ENCODE measurements around the gene FBF1.
"Not testable (repeated sequence)": the region's sequence is repeated elsewhere in the genome, so short reads cannot be mapped to it uniquely, and the experiment has no call there.

The FBF1 gene

DNA sequence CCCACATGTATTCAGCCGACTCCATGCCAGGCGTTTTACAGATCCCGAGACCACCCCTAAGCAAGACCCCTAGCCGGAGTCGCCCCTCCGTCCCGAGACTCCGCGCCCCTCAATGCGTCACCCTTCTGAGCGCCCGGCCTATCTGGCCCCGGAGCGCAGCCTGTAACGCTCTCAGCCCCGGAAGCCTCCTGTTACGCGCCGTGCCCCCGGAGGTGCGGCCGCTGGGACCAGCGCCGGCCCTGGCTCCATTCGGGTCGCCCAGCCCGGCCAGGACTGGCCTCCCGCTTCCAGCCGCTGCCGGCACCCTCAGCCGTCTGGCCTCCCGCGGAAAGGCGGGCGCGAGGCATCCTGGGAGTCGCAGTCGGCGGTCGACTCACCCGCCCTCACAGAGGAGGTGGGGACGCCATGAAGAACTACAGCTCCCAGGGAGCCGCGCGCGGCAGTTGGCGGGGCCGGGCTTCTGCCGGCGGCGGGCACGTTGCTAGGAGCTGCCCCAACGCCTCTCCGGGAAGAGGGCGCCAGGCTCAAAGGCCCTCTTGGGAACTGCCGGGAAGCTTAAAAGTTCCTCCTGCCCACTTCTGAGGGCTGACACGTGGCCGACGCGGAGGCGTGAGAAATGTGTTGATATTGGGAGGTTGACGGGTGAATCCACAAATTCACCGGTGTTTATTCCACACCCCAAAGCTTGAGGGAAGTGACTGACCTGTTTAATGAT is at the start of gene FBF1:
Gene FBF1, minus strand, starts transcription at position 316 of the 715 bp plus-strand sequence. CDS start 2,893 bp downstream, outside the sequence.
- DNase-seq: peak; percentile 88

- no peak for DNase-seq
These were observed 46.2 kb upstream of the FBF1 start for GRCh38 chr17:75987041-75987440.

DNA sequence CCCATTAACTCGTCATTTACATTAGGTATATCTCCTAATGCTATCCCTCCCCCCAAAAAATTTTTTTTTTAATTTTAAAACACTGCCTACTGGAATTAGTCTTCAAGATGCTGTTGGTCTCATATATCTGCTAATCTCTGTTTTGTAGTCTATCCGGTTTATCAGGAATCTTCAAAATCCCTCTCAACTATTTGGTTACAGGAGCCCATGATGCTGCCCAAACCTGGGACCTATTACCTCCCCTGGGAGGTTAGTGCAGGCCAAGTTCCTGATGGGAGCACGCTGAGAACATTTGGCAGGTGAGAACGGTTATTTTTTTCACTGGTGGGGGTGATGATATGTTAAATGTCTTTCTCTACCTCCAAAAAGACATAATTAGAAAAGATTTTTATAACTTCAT is 45.1 kb upstream of the FBF1 start:
- no peak for DNase-seq

- DNase-seq: no peak
These were observed 42.8 kb upstream of the FBF1 start for GRCh38 chr17:75983501-75984181.

- DNase-seq: no peak
These were observed 40.3 kb upstream of the FBF1 start for GRCh38 chr17:75981019-75981615.

- no peak for DNase-seq
These were observed 39.6 kb upstream of the FBF1 start for GRCh38 chr17:75980188-75981018.

- no peak for DNase-seq
These were observed 38.9 kb upstream of the FBF1 start for GRCh38 chr17:75979705-75980187.

- DNase-seq: peak; percentile 97
These were observed 38.3 kb upstream of the FBF1 start, which contains the start of the genes ACOX1 and TEN1 for GRCh38 chr17:75978938-75979704. Gene ACOX1 (minus strand): TSS chr17:75979166. CDS start chr17:75979073, 93 bp downstream. Gene TEN1 (plus strand): TSS chr17:75979240. CDS start chr17:75986193, 6,953 bp downstream.

GRCh38 chr17:75976175-75976848 is 35.5 kb upstream of the FBF1 start:
- DNase-seq: no peak

DNA sequence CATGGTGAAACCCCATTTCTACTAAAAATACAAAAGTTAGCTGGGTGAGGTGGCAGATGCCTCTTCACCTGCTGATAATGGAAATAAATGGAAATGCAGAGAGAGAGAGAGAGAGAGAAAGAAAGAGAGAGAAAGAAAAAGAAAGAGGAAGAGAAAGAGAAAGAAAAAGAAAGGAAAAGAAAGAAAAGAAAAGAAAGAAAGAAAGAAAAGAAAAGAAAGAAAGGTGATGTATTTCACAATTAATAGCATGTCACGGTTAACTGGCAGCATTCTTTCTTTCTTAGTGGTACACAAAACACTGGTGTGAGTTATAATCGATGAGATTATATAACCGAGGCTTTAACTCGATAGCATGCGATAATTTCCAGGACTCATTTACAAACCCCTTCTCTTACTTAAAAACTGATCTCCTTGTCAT is 34.9 kb upstream of the FBF1 start:
- DNase-seq: no peak

DNA sequence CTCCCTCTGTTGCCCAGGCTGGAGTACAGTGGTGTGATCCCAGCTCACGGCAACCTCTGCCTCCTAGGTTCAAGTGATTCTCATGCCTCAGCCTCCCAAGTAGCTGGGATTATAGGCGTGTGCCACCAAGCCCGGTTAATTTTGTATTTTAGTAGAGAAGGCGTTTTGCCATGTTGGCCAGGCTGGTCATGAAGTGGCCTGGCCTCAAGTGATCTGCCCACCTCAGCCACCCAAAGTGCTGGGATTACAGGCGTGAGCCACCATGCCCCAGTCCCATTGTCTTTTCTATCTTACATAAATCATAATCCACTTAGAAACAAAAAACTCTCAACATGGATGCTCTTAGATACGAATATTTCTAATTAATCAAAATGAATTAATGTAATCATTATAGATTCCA is 34.3 kb upstream of the FBF1 start:
- DNase-seq: not testable (repeated sequence)

DNA sequence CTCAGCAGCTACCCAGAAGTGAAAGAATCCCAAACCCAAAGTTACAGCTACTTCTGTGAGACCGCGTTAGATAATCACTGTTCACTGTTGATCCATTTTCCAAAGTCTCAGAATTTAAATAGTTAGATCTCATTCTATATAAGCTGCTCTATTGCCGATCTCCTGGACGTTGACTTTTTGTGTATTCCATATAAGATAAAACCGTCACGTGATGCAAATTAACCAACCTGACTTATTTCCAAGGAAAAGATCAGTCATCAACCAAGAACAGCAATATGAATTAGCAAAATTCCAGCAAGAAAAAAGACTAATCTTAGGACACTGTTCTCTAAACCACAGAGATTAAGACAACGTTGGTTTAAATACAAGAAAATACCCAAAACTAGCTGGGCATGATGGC is 29.8 kb upstream of the FBF1 start:
- no peak for DNase-seq

- no peak for DNase-seq
These were observed 29.2 kb upstream of the FBF1 start for GRCh38 chr17:75970011-75970523.

GRCh38 chr17:75969044-75969443 is 28.2 kb upstream of the FBF1 start:
- not testable (repeated sequence) for DNase-seq

DNA sequence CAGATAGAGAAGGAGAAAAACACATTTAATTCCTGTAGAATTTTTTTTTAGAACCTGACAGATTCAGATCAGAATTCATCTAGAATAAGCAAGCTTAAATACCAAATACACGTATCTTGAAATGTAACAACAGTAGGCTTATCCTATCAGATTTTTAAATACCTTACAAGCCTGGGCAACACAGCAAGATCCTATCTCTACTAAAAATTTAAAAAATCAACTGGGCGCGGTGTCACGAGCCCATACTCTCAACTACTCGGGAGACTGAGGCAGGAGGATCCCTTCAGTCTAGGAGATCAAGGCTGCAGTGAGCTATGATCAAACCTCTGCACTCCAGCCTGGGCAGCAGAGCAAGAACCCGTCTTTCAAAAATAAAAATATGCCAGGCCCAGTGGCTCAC is 24.6 kb upstream of the FBF1 start:
- DNase-seq: no peak

DNA sequence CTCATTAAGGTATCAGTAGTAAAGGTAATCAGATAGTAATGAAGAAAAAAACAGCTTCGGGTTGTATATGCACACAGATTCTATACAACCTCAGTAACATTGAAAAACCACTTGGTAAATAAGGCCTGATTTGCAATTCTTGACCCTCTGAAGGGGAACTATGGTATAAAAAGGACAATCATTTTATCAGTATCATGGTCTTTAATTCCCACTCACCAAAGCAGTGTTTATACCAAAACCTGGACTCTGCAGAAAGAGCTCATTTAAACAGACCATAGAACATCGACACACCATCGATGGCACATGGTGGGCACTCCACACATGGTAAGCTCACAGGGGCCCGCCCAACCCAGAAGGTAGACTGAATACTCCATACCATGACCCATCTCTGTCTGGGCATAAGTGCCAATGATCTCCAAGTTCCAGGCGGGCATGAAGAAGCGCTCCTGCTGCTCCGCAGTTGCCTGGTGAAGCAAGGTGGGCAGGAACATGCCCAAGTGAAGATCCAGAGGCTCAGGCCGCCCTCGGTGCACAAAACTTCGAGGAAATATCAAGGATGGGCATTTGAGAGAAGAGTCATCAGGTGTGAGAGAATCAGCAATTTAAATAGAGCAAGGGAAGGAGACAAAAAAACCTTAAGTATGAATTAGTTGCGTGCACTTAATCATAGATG is 19.1 kb upstream of the FBF1 start:
- no peak for DNase-seq

DNA sequence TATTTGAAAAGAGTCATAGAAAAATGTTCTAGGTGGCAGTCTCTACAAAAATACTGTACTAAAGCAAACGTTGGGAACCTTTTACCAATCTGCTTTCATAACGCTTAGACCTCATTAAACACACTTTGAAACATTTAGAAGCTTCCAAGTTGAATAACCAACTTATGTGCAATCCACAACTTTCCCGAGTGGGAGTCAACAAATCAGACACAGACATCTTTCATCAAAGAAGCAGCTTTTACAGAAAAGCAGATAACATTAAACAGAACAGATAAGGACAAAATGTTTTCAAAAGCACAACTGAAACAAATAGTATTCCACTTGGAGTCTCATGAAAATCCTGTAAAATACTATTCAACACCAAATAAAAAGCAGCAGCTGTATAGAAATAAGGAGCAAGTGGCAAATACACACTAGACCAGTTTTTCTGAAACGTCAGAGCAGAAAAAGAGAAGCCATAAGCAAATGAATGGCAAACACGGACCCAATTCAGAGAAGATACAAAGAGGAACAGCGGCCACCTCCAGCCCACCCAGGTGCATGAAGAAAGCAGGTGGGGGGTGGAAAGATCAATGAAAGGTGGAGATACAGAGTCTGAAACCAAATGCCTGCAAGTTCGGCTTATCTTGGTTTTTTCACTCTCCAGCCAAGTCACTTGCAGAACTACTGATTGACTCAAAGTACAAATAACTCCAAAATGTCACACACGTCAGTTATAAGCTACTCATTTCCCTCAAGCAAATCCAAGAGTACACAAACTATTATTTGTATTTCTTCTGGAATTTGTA is 18.4 kb upstream of the FBF1 start:
- no peak for DNase-seq

GRCh38 chr17:75950855-75951554 is 10.2 kb upstream of the FBF1 start:
- DNase-seq: peak; percentile 33

DNA sequence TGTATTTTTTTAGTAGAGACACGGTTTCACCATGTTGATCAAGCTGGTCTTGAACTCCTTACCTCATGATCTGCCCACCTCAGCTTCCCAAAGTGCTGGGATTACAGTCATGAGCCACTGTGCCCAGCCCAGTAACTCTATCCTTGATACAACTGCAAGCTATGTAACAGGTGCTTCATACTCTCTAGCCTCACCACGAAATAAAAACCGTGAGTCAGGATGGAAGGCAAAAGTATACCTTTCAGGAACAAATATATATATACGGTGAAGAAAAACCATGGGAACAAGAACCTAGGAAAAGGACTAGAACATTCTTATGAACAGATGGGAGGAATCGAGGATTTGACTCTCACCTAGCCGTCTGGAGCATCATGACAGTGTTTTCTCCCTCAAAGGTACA is 9.6 kb upstream of the FBF1 start:
- DNase-seq: no peak
